ENCODE measurements around the gene TMEM258.

TMEM258 gene

GRCh38 chr11:61792310-61793082 is at the start of gene TMEM258, which contains the start of gene FEN1:
TSS of gene TMEM258 (minus strand) at chr11:61792599. CDS start at chr11:61792558, 41 bp downstream.
TSS of gene FEN1 (plus strand) at chr11:61792911. CDS start at chr11:61795362, 2,451 bp downstream.
- peak; percentile 92 for DNase-seq

- no peak for DNase-seq
These were observed 49.5 kb upstream of the TMEM258 start for GRCh38 chr11:61841636-61842527.

GRCh38 chr11:61840371-61840770 is 48.0 kb upstream of the TMEM258 start:
- DNase-seq: no peak

- DNase-seq: no peak
These were observed 47.3 kb upstream of the TMEM258 start for GRCh38 chr11:61839742-61840141.

- no peak for DNase-seq
These were observed 46.5 kb upstream of the TMEM258 start for GRCh38 chr11:61838921-61839320.

- DNase-seq: no peak
These were observed 46.1 kb upstream of the TMEM258 start for GRCh38 chr11:61838501-61838900.

GRCh38 chr11:61837411-61838005 is 45.1 kb upstream of the TMEM258 start:
- no peak for DNase-seq

GRCh38 chr11:61836193-61836592 is 43.8 kb upstream of the TMEM258 start:
- no peak for DNase-seq

- DNase-seq: no peak
These were observed 42.1 kb upstream of the TMEM258 start for GRCh38 chr11:61834278-61835048.

- DNase-seq: no peak
These were observed 41.5 kb upstream of the TMEM258 start for GRCh38 chr11:61833926-61834277.

- DNase-seq: no peak
These were observed 41.1 kb upstream of the TMEM258 start for GRCh38 chr11:61833471-61833870.

GRCh38 chr11:61832754-61833153 is 40.4 kb upstream of the TMEM258 start:
- DNase-seq: no peak

GRCh38 chr11:61832207-61832606 is 39.8 kb upstream of the TMEM258 start:
- no peak for DNase-seq

- DNase-seq: no peak
These were observed 38.1 kb upstream of the TMEM258 start for GRCh38 chr11:61830237-61831105.

- no peak for DNase-seq
These were observed 37.4 kb upstream of the TMEM258 start for GRCh38 chr11:61829806-61830205.

- peak; percentile 18 for DNase-seq
These were observed 36.4 kb upstream of the TMEM258 start for GRCh38 chr11:61828629-61829407.

- DNase-seq: no peak
These were observed 35.9 kb upstream of the TMEM258 start for GRCh38 chr11:61828379-61828628.

- DNase-seq: peak; percentile 96
These were observed 35.4 kb upstream of the TMEM258 start, which contains the start of gene FADS2 for GRCh38 chr11:61827571-61828378. TSS of gene FADS2 (plus strand) at chr11:61828300. CDS start at chr11:61828391, 91 bp downstream.

GRCh38 chr11:61826930-61827570 is 34.7 kb upstream of the TMEM258 start:
- no peak for DNase-seq

- DNase-seq: no peak
These were observed 27.8 kb upstream of the TMEM258 start for GRCh38 chr11:61820174-61820573.

All from NCI-H774 (cell line).